Panc1 (cell line): Measurements from ENCODE around the gene DMBX1. TPM values are rescaled to one million over a fixed set of nuclear protein-coding genes. Genes with fewer than 3 reads are reported as not detected.

Source experiments
- ATAC-seq: fragments of 200-7000 bp; cut with Tn5 transposase; 2 replicates; pipeline ENCODE4 v1.9.1; 2020; ENCODE audit warnings: mild to moderate bottlenecking, moderate library complexity
- BruUV-seq: library from RNA; stranded (reverse); fragments of 400-500 nt; replicated peaks from 2 replicates; lab custom pipeline; 2021; lab: Mats Ljungman, UMichigan
- CTCF ChIA-PET: fragments of 300-600 bp; sonication (Branson Sonifier 250); formaldehyde crosslinking; loops from one replicate; lab custom pipeline; 2022; ENCODE audit warnings: antibody characterized with exemption; lab: Charles Lee
- POLR2A ChIA-PET: fragments of 300-600 bp; sonication (Branson Sonifier 250); formaldehyde crosslinking; loops from one replicate; lab custom pipeline; 2022; ENCODE audit warnings: antibody characterized with exemption; lab: Charles Lee
- DNase-seq: peaks from one replicate; pipeline ENCODE4 v3.0.0-alpha.2; 2010; ENCODE audit warnings: low read depth, low spot score
- H3K27ac ChIP-seq: 2 replicates; pipeline ENCODE4 v1.5.1; 2011; ENCODE audit warnings: mild to moderate bottlenecking, low read length, inconsistent platforms
- H3K27me3 ChIP-seq: fragments of 200-500 bp; sonication (Bioruptor generic); 2 replicates; pipeline ENCODE4 v1.6.0; 2014; ENCODE audit warnings: low read length, inconsistent platforms; ENCODE audit not compliant: control insufficient read depth, insufficient read depth
- H3K36me3 ChIP-seq: fragments of 200-500 bp; sonication (Bioruptor generic); 2 replicates; pipeline ENCODE4 v1.5.1; 2014; ENCODE audit warnings: inconsistent platforms, mild to moderate bottlenecking, low read length, moderate library complexity; ENCODE audit not compliant: control insufficient read depth, insufficient read depth
- H3K4me1 ChIP-seq: 2 replicates; pipeline ENCODE4 v1.5.1; 2011; ENCODE audit warnings: inconsistent platforms, mild to moderate bottlenecking, low read length, moderate library complexity; ENCODE audit not compliant: control insufficient read depth, insufficient read depth
- H3K4me3 ChIP-seq, 2 experiments: 2 replicates each; pipeline ENCODE4 v1.5.1; 2011 to 2012; ENCODE audit warnings: low read depth in 2 of 2, low read length in 2 of 2, mild to moderate bottlenecking in 2 of 2, inconsistent platforms in 1 of 2, moderate library complexity in 1 of 2
- H3K9me3 ChIP-seq: fragments of 200-500 bp; sonication (Bioruptor generic); 2 replicates; pipeline ENCODE4 v1.5.1; 2014; ENCODE audit warnings: low read depth, mild to moderate bottlenecking, inconsistent platforms, low read length, moderate library complexity; ENCODE audit not compliant: control insufficient read depth, insufficient read depth
- POLR2AphosphoS5 ChIP-seq: IDR thresholded peaks from 2 replicates; pipeline ENCODE4 v1.6.1; 2012; ENCODE audit warnings: mild to moderate bottlenecking, low read depth, low read length, moderate library complexity
- SIN3A ChIP-seq: IDR thresholded peaks from 2 replicates; pipeline ENCODE4 v1.6.1; 2012; ENCODE audit warnings: low read depth, mild to moderate bottlenecking, low read length, moderate library complexity, borderline replicate concordance; ENCODE audit not compliant: insufficient read depth
- TCF7L2 ChIP-seq: IDR thresholded peaks from 2 replicates; pipeline ENCODE4 v1.6.1; 2011; ENCODE audit warnings: mild to moderate bottlenecking, low read depth, low read length, inconsistent platforms
- in situ Hi-C: cut with HindIII; loops from 2 replicates; pipeline ENCODE4 v1.10.0; 2016; ENCODE audit warnings: low sequenced_read_pairs, low pct_unique_long_range_greater_than_20kb
- intact Hi-C: fragments of 100-400 bp; cut with micrococcal nuclease; formaldehyde crosslinking; loops from one replicate; pipeline ENCODE4 v1.10.0; 2022; ENCODE audit not compliant: unreplicated experiment
- total RNA-seq: library from RNA; stranded (reverse); gene quantifications from one replicate; pipeline ENCODE4 v1.2.1, GENCODE V29; 2021; ENCODE audit not compliant: unreplicated experiment
- TF ChIP-seq, protein P1 (sequence below), 2 experiments: IDR thresholded peaks; 2 replicates each; pipeline ENCODE4 v1.6.1; 2011 to 2012; ENCODE audit warnings: low read depth in 2 of 2, control low read depth in 1 of 2, low read length in 1 of 2, mild to moderate bottlenecking in 1 of 2, moderate library complexity in 1 of 2; ENCODE audit not compliant: insufficient read depth in 1 of 2
- TF ChIP-seq, protein P2 (sequence below): fragments of 450-650 bp; IDR thresholded peaks from 2 replicates; pipeline ENCODE4 v1.5.1; 2017; ENCODE audit warnings: mild to moderate bottlenecking

DMBX1 gene
- total RNA-seq, 1 experiment from 2014 or later, result 0.05 TPM

DNA sequence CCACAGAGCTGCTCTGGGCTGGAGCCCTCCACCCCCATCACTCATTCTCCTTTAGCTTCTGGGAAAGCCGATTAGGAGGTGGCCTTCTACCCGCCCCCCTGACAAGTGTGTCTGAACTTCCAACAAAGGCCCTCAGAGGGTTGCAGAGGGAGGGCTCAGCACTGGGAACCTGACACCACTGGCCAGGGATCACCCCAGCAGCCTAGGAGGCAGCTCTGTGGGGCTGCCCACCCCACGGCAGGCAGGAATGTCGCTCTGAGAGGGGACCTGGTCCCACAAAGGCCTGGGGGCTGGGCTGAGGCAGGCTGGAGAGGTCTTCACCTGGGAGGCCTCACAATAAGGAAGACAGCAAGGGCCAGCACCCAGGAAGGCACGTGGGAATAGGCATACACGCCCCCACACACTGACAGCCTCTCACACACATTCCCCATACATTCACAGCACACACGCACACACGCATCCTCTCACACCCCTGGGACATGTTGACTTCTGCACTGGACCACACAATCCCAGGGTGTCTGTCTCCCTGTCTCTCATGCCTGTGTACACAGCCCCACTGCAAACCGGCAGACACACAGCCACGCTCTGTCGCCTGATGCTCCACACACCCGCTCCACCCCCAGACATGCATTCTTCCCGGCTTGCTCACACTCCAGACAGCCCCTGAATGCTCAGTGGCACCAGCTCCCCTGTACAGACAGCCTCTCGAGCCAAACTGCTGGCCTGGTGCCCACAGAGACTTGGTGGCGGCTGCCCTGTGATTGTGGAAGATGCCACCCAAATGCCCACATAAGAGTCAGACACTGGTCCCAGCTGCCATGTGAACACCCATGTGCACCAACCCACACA lies 30.7 kb downstream of the DMBX1 start:
- CTCF ChIA-PET, result no interaction called here
- no peak overlapping the region for H3K27ac ChIP-seq
- ATAC-seq (peak; percentile 36; the same call in 1 of the 2 replicates), DNase-seq (no peak)
- no peaks in the 10 kb centered on the region for H3K27me3 ChIP-seq
- H3K4me3 ChIP-seq, result no peak overlapping the region
- BruUV-seq, result no TSS peak
- H3K36me3 ChIP-seq, result no peaks in the 10 kb centered on the region
- TF ChIP-seq POLR2AphosphoS5 (no peak), TCF7L2 (no peak), SIN3A (no peak)
- TF ChIP-seq, protein P1, sequence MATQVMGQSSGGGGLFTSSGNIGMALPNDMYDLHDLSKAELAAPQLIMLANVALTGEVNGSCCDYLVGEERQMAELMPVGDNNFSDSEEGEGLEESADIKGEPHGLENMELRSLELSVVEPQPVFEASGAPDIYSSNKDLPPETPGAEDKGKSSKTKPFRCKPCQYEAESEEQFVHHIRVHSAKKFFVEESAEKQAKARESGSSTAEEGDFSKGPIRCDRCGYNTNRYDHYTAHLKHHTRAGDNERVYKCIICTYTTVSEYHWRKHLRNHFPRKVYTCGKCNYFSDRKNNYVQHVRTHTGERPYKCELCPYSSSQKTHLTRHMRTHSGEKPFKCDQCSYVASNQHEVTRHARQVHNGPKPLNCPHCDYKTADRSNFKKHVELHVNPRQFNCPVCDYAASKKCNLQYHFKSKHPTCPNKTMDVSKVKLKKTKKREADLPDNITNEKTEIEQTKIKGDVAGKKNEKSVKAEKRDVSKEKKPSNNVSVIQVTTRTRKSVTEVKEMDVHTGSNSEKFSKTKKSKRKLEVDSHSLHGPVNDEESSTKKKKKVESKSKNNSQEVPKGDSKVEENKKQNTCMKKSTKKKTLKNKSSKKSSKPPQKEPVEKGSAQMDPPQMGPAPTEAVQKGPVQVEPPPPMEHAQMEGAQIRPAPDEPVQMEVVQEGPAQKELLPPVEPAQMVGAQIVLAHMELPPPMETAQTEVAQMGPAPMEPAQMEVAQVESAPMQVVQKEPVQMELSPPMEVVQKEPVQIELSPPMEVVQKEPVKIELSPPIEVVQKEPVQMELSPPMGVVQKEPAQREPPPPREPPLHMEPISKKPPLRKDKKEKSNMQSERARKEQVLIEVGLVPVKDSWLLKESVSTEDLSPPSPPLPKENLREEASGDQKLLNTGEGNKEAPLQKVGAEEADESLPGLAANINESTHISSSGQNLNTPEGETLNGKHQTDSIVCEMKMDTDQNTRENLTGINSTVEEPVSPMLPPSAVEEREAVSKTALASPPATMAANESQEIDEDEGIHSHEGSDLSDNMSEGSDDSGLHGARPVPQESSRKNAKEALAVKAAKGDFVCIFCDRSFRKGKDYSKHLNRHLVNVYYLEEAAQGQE (IDR thresholded peaks at IDR 0.05; ENCODE audit: insufficient read depth in 1 of 2, low read depth in 2 of 2, low read length in 1 of 2), result no peak
- TF ChIP-seq, protein P2, sequence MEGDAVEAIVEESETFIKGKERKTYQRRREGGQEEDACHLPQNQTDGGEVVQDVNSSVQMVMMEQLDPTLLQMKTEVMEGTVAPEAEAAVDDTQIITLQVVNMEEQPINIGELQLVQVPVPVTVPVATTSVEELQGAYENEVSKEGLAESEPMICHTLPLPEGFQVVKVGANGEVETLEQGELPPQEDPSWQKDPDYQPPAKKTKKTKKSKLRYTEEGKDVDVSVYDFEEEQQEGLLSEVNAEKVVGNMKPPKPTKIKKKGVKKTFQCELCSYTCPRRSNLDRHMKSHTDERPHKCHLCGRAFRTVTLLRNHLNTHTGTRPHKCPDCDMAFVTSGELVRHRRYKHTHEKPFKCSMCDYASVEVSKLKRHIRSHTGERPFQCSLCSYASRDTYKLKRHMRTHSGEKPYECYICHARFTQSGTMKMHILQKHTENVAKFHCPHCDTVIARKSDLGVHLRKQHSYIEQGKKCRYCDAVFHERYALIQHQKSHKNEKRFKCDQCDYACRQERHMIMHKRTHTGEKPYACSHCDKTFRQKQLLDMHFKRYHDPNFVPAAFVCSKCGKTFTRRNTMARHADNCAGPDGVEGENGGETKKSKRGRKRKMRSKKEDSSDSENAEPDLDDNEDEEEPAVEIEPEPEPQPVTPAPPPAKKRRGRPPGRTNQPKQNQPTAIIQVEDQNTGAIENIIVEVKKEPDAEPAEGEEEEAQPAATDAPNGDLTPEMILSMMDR, result no peak
- in situ Hi-C loops (no loop called here), intact Hi-C loops (no loop called here)
- H3K4me1 ChIP-seq, result peaks cover 4% of the 10 kb centered on the region
- POLR2A ChIA-PET, result no interaction called here
- no peaks in the 10 kb centered on the region for H3K9me3 ChIP-seq

DNA sequence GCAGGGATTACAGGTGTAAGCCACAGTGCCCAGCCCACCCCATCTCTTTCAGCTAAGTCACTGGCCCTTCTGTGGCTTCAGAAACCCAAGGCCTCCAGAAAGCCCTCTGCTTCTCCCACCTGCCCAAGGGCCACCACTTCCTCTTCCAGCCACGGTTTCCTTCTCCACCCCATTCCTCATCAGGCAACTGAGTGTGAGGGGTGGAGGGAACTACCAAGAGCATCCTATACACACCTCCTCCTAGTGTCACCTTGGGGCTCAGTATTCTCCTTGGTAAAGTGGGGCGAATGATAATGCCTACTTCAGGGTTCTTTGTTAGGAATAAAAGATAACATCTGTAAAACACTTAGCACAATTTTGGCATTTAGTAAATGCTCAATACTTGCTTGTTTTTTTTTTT lies 31.8 kb downstream of the DMBX1 start:
- intact Hi-C loops, result no loop called here
- in situ Hi-C loops, result no loop called here
- DNase-seq (no peak), ATAC-seq (no peak)
- BruUV-seq, result no TSS peak
- TF ChIP-seq, protein P2, result no peak
- TF ChIP-seq SIN3A, result no peak
- no peak for TF ChIP-seq TCF7L2
- TF ChIP-seq, protein P1 (IDR thresholded peaks at IDR 0.05; ENCODE audit: insufficient read depth in 1 of 2, low read depth in 2 of 2, low read length in 1 of 2), result no peak
- no peak for TF ChIP-seq POLR2AphosphoS5
- CTCF ChIA-PET, result interaction anchor here (0.5 to 0.7 kb wide), 2 partner anchors 80 to 88 kb away, joined by 4 read pairs; no protein-coding TSS in a partner anchor
- Histone ChIP-seq H3K4me1 (peaks cover 4% of the 10 kb centered on the region), H3K9me3 (no peaks in the 10 kb centered on the region), H3K27ac (no peak overlapping the region), H3K4me3 (no peak overlapping the region), H3K36me3 (no peaks in the 10 kb centered on the region), H3K27me3 (no peaks in the 10 kb centered on the region)
- POLR2A ChIA-PET, result no interaction called here
